Embryonic facial prominence (tissue), 1 donor: Measurements from ENCODE around the gene RPS6KC1.
"Not testable (repeated sequence)": the region's sequence is repeated elsewhere in the genome, so short reads cannot be mapped to it uniquely, and the experiment has no call there.

Experiments used
- DNase-seq: peaks from one replicate; pipeline ENCODE4 v3.0.0-alpha.2; 2016; ENCODE audit errors: extremely low spot score

The RPS6KC1 gene

DNA sequence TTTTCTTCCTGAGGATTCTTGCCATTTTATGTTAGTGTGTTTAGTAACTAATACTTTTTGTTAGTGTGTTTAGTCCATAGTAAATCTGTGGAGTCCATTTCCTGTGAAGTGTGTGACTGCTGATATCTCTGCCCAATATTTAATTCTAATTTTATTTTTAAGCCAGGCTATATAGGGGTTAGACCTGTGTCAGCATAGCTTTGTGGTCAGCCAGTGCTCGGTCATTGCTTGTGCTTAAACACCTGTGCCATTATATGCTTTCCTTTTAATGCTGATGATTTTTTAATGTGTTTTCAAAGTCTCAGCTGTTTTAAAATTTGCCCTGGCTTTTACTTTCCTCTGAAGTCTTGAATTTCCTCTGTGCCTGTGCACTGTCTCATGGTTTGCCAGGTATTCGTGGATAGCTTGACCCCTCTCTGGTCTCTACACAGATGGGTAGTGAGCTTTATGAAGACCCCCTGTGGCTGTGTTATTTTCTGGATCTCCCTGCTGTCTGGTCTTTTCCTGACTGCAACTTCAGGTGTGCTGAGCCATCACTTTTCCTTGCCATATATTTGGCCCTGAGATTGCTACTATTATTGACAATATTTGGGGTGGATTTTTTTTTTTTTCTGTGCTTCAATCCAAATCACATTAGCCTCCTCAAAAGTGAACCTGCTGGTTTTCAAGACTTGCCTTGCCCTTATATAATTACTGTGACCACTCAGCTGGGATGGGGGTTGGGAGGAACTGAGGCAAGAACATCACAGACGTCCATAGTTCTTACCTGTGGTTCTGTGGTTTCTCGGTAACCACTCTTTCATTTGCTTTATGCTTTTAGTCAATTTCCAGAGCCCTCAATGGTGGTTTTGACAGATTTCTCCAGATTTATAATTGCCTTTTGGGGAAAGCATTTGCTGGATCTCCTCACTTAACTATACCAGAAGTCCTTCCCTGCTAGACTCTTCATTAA lies 59.6 kb downstream of the RPS6KC1 start:
- DNase-seq = no peak

DNA sequence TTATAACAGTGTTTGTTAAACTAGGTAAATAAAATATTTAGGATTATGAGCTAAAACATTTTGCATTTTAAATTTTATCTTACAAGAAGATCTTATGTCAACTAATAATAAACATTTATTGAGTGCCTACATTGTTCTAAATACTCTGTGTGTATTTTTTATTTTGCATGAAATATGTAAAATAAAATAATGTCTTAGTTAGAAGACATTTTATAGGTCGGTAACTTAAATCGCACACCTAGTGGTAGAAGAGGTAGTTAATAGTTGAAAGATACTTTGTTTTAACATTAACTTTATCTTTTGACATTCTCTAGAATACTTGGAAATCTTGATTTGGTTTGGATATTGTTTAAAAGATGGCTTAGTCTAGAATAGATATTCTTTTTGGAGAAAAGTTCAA lies 60.5 kb downstream of the RPS6KC1 start:
- no peak for DNase-seq

DNA sequence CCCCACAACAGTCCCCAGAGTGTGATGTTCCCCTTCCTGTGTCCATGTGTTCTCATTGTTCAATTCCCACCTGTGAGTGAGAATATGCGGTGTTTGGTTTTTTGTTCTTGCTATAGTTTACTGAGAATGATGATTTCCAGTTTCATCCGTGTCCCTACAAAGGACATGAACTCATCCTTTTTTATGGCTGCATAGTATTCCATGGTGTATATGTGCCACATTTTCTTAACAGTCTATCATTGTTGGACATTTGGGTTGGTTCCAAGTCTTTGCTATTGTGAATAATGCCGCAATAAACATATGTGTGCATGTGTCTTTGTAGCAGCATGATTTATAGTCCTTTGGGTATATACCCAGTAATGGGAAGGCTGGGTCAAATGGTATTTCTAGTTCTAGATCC lies 61.7 kb downstream of the RPS6KC1 start:
- not testable (repeated sequence) for DNase-seq

DNA sequence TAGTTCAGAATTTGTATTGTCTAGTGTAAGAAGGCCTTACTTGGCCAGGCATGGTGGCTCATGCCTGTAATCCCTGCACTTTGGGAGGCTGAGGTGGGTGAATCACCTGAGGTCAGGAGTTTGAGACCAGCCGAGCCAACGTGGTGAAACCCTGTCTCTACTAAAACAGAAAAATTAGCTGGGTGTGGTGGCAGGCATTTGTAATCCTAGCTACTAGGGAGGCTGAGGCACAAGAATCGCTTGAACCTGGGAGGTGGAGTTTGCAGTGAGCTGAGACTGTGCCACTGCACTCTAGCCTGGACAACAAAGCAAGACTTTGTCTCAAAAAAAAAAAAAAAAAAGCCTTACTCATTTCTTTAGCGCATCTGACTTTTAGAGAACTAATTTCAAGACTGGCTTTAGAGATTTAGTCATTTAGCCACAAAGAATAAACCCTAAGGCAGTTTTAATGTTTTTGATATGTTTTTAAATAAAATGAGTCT lies 66.7 kb downstream of the RPS6KC1 start:
- DNase-seq = not testable (repeated sequence)

DNA sequence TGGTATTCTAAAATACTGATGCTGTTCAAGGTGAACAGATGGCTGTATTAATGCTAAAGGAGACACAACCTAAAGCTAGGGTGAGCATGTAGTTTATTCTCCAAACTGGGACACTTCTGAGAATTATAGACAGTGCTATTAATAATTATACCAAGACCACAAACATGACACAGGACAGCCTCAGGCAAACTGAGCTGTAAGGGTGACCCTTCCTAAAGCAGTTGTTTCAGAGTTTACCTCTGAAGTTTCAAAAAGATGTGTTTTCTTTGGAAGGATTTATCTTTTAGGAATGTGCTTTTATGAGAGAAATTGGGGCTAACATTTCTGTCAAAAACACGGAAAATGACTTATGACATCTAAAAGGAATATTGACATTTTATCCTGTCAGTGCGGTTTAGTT lies 68.8 kb downstream of the RPS6KC1 start:
- no peak for DNase-seq

DNA sequence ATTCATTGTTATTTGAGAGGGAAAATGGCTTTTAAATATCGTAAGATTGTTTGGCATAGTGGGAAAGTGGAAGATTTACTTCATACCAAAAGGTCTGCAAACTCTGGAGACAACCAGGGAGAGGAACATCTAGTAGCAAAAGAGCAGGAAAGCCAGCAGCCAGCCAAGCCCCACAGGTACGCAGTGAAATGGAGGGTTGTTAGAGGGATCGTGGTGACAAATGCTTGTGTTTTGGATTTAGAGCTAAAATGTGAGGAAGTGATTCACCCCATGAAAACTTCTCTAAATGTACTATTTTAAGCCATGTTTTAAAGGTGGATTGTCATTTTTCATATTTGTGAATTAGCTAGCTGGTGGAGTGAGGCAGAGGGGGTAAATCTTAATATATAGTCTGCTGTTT lies 69.3 kb downstream of the RPS6KC1 start:
- DNase-seq = no peak

DNA sequence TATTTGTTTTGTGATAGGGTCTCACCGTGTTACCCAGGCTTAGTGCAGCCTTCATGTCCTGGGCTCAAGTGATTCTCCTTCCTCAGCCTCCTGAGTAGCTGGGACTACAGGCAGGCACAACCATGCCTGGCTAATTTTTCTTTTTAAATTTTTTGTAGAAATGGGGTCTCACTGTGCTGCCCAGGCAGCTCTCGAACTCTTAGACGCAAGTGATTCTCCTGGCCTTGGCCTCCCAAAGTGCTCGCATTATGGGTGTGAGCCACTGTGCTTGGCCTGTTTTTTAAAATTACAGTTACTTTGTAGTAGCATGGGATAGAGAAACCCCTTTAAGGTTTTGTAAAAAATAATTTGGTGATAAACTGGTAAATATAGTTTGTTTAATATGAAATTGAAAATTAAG lies 69.9 kb downstream of the RPS6KC1 start:
- no peak for DNase-seq

DNA sequence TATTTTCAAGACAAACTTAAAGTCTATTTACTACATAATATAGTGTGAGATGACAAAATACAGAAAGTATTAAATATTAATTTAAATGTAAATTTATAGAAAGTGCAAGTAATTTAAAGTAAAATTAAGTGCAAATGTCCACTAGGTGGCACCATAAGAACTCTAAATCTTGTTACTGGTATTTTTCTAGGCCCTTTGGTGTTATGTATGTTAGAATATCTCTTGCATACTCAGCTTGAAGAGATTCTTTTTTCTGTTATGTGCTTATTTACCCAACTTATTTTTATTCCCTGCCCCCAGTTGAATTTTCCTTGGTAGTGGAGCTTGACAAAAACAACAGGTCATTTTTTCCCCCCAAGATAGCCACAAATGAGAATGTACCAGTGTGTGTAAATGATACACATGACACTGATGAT lies 71.5 kb downstream of the RPS6KC1 start:
- DNase-seq = peak; percentile 7

DNA sequence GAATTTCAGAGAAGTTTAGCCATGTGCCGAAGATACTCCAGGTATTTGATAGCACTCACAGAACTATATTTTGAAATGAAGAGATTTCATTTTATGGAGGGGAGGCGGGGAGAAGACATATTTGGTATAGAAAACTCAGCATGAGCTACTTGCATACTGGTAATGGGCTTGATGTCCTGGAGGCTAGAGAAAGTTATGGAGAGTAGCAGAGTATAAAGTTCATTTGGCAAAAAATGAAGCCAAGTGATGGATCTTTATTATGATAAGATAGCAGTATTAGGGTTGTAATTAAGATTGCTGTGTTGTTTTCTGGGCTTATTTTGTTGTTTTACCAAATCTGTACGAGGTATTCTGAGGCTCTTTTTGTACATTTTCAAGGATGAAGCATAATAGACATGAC lies 72.0 kb downstream of the RPS6KC1 start:
- DNase-seq = no peak

DNA sequence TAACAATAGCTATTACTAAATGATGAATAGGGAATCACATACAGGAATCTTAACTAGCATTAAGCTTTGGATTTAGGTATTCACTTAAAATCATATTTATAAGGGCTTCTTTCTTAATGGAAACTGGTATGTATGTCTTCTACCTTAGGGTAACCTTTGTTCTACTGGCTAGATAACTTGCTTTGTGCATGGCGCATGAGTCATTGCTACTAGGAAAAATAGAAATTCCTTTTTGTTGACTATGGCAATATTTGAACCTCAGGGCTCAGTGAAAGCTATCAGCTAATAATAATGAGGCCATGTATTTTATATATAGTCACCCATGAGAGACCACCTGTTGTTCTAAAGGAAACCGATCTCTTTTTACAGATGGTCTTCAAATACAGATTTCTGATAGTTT lies 72.5 kb downstream of the RPS6KC1 start:
- no peak for DNase-seq

DNA sequence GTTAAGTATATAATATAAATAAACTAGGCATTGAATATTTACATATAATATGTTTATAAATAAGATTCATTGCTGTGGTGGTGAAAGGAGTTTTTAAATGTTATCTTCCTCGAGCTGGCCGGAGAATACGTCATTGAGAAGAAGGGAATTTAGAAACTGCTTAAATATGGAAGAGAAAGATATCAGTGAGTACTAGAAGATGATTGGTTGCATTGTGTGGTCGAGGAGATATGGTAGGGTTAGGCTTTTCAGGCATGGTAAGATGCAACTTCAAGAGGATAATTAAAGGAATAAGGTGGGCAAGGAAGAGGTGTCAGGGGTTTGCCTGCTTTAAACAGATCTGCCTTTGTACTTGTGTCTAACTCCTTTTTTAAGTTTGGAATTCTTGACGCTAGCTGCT lies 73.5 kb downstream of the RPS6KC1 start:
- no peak for DNase-seq

DNA sequence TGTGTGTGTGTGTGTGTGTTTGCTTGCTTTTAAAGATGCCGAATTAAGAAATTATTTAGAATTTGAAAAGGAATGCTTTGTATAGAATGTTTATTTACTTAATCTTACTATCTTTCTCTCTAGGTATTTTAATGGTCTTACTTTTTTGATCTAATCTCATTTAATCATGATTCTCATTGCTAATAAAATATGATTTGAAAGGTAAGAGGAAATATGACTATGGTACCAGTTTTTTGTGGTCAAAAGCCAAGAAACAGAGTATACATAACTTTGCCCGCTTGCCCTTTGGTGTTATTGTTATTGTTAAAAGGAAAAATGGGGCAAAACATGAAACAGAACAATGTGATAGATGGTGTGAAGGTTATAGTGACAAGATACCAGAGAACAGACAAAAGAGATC lies 74.6 kb downstream of the RPS6KC1 start:
- DNase-seq = no peak

DNA sequence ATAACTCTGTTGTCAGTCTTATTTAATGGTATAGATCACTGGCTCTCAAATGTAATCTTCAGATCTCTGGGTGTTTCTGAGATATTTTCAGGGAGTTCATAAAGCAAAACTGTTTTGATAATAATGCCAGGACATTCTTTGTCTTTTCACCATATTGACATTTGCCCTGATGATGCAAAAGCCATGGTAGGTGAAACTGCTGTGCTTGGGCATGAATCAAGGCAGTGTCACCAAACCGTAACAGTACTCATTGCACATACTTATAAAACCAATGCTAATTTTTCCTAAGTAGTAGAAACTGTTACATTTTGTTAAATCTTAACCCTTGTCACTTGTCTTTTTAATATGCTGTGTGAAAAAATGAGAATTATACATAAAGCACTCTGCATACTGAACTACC lies 76.0 kb downstream of the RPS6KC1 start:
- DNase-seq = no peak

DNA sequence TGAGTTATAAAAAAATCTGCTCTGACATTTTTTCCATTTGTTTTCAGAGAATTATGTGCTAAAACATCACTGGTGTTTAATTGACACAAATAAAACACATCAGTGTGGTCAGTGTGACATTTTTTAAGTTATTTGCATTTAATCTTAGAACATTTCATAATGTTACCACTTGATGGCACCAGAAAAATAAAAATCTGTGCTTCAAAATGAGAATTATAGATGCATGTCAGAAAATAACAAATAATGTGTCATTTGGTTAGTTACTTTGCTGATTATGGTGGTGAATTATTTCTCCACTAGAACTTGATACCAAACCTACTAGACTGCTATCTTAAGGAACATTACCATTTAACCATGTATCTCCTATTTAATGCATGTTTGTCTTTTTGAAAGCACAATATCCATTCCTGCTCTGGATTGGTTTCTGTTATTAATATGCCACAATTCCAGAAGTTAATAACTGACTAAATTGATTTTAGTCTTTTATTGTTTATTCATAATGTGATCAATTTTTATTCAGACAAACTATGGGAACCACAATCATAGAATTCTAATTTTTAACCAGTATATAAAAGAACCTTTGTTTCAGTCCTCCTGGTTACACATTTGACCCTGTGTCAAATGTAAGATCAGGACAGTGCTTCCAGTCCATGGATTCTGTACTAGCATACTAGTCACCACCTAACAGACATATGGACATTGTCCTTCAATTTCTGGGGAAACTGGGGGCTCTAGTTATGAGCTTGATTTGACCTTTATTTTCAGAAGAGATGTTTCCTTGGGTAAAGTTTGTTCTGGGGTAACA lies 81.0 kb downstream of the RPS6KC1 start:
- no peak for DNase-seq

DNA sequence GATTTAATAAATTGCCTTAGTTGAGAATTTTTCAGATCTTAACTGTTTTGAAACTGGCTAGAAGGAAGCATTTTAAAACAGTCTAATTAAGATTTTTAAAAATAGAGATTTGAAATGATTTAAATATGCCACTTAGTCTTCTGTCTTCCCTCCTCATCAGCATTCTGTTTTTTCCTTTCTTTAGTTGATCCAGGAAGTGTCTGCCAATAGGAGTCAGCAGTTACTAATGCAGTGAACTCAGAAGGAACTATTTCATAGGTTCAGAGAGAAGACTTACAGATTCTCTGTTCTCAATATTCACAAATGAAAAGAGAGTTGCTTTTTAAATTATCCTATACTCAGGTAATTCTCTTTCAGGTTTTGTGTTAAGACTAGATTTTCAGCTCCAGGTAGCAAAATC lies 84.5 kb downstream of the RPS6KC1 start:
- DNase-seq = no peak

DNA sequence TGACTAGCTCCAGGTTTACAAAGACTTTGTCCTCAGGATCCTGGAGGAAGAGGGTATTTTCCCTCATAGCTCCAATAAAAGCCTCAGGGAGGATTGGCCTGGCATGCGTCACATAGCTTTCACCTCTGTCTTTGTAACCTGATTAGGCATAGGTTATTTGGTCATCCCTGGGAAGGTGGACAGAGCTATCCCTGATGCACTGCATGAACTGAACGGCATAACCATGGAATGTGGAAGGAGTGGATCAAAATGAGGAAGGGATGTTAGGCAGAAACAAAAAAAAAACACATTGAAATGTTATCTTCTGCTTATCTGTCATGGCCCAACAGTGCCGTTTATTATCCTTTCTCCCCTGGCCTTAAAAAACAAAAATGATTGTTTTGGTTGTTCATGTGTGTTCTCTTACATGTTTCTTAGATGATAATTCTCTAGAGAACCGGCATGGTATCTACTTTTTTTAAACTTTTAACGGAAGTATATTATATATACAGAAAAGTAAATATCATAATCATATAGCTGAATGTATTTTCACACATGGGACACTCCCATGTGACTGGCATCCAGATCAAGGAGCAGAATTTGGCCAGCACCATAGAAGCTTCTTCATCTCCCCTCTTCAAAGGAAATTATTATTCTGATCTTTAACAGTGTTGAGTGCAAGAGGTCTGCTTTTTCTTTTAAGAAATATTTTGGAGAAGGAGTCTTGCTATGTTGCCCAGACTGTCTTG lies 85.3 kb downstream of the RPS6KC1 start:
- DNase-seq = no peak

DNA sequence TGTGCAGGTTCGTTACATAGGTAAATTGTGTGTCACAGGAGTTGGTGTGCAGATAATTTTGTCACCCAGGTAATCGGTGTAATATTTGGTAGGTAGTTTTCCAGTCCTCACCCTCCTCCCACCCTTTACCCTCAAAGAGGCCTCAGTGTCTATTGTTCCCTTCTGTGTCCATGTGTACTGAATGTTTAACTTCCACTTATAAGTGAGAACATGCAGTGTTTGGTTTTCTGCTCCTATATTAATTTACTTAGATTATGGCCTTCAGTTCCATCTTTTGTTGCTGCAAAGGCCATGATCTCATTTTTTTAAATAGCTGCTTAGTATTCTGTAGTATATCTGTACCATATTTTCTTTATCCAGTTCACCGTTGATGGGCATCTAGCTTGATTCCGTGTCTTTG lies 87.3 kb downstream of the RPS6KC1 start:
- DNase-seq = no peak

DNA sequence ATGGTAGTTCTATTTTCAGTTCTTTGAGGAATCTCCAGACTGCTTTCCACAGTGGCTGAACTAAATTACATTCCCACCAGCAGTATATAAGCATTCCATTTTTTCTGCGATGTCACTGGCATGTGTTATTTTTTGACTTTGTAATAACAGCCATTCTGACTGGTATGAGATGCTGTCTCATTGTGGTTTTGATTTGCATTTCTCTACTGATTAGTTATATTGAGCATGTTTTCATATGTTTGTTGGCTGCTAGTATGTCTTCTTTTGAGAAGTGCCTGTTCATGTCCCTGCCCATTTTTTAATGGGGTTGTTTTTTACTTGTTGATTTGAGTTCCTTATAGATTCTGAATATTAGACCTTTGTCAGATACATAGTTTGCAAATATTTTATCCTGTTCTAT lies 87.9 kb downstream of the RPS6KC1 start:
- DNase-seq = no peak

DNA sequence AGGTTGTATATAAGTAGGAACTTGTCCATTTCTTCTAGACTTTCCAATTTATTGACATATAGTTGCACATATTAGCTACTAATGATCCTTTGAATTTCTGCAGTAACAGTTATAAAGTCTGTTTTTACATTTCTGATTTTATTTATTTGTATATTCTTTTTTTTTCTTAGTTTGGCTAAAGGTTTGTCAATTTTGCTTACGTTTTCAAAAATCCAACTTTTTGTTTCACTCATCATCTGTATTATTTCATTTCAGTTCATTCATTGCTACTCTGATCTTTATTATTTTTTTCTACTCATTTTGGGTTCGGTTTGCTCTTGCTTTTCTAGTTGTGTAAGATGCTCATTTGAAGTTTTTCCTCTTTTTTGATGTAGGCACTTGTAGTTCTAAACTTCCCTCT lies 97.9 kb downstream of the RPS6KC1 start:
- no peak for DNase-seq

DNA sequence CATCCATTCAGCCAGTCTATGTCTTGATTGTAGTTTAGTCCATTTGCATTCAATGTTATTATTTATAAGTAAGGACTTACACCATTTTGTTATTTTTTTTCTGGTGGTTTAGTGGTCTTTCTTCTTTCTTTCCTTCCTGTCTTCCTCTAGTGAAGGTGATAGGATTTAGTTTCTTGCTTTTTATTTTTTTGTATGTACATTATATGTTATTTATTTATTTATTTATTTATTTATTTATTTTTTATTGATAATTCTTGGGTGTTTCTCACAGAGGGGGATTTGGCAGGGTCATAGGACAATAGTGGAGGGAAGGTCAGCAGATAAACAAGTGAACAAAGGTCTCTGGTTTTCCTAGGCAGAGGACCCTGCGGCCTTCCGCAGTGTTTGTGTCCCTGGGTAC lies 99.0 kb downstream of the RPS6KC1 start:
- not testable (repeated sequence) for DNase-seq

DNA sequence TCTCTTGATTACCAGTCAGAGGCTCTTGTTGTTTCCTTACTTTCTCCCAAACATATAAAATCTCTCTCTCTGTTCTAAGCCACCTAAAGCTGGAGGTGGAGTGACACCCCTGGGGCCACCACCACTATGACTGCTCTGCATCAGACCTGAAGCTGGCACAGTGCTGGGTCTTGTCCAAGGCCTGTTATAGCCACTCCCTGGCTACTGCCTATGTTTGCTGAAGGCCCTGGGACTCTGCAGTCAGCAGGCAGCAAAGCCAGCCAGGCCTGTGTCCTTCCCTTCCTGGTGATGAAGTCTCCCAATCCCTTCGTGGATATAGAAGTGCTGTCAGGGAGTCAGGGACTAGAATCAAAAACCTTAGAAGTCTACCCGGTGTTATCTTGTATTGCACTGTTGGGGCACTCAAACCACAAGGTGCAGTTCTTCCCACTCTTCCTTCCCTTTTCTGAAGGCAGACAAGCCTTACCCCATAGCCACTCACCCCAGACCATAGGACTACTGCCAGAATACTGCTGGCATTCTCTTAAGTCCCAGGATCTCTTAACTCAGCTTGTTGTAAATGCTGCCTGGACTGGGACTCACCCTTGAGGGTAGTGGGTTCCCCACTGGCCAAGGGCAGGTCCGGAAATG lies 103.1 kb downstream of the RPS6KC1 start:
- no peak for DNase-seq

DNA sequence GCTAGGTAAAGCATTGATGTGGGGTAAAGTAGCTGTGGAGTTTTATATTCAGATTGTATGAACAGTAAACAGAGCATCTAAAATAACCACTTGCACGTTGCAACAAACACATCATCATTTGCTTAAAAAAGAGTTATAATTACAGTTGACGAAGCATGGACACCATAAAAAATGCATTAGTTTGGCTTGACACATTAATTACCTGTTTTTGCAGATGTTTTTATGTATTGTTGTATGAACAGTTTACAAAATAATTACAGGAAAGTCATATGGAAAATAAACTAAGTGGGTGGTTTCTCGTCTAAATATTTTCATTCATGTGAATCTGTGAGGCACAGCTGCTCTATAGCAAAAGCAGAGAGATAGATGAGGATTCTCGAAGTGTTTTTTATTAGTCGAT lies 108.3 kb downstream of the RPS6KC1 start:
- DNase-seq = no peak
